Adipose tissue (tissue), 3 donors: ENCODE measurements around the gene GNAS-AS1. TPM values are rescaled to one million over a fixed set of nuclear protein-coding genes. Genes with fewer than 3 reads are reported as not detected.

Experiments used
- H3K27ac ChIP-seq: one replicate; pipeline ENCODE4 v1.5.1; 2013; ENCODE audit warnings: low read depth, low read length
- WGBS, 3 donors: extraction: QIAGEN DNeasy Blood & Tissue Kit; methylation state at CpG; one replicate each; pipeline ENCODE4 v1.1.7; 2013; 5-methylcytosine and 5-hydroxymethylcytosine counted together
- polyA plus RNA-seq, 3 donors: library from polyadenylated mRNA; stranded (reverse); fragments of 200-250 nt; gene quantifications; one replicate each; pipeline ENCODE4 v1.2.3, GENCODE V29; 2013
- donor health status: healthy with polysubstance abuse.
- donor health status: Bipolar disorder and iron deficiency.
- donor health status: healthy.

GNAS-AS1 gene
- polyA plus RNA-seq, 3 donors: 0.12 to 0.60 (median 0.34) TPM

DNA sequence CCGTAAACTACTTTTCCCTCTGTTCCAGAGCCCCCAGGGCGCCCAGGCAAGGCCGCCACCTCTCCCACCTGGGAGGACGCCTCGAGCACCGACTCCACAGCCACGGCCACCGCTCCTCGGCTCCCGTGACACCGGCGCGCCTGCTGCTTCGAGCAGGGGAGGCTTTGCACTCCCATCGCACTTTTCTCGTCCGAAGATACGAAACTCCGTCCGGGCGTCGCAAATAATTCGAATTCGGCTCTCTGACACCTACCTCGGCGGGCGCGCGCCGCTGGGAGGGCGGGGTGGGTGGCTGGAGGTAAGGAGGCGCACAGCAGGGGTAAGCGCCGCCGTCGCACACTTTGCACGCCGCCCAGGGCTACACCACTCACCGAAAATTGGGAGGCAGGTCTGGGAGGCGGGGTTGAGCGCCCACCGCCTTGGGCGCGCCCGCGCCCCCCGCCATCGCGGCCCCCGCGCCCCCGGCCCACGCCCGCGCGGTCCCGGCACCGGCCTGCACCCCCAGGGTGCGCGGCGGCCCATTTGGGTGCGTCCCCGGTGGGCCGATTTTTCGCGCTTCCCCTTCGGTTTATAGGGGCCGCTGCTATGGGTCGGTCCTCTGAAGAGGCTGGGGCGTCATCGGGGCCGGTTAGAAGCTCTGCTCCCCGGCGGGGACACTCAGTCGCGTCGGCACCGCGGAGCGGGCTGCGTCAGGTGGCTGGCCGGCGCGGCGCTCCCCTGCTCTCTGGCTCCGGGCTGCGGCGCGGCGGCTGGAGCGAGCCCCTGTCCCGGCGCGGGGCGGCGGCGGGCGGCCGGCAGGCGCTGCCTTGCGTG, 38.0 kb upstream of the GNAS-AS1 start:
- 48 to 55% (median 54%) methylated on average over 51 to 101 of the region's 101 CpGs for WGBS, 3 donors
- no peak overlapping the region for H3K27ac ChIP-seq

DNA sequence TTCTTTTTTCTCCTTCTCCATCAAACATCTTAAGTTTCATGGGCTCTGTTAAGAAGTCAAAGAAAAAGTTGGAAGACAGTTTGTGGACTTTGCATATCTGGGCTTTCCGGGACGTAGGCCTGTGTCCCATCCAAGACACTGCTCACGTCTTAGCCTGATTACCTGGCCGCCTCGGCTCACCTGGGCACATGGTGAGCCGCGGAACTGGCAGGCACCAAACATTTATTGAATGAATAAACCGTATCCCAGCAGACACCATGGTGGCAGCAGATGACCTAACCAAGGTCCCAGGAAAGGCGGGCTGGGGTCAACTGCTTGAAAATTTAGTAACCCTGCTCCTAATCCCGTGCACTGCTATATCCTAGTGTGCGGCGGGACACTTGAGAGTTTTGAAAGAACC, 37.4 kb upstream of the GNAS-AS1 start:
- H3K27ac ChIP-seq: no peak overlapping the region

DNA sequence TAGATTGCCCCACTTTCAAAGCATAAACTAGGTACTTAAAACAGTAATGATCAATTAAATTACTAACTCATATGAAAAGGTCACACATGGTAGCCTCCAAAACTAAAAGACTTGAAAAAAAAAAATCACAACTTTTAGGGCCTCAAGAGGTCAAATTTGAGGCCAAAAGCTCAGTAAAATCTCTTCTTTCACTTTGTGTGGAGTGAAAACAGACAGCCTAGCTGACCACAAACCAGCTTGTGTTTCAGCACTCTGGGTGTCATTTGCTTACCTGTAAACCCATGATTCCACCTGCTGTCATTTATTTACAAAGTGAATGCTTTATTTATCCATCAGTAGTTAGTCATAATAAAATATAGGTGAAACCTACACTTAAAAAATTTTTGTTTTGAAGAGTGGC, 35.8 kb upstream of the GNAS-AS1 start:
- no peak overlapping the region for H3K27ac ChIP-seq

More for the DNA sequence above, 37.4 kb upstream of the GNAS-AS1 start:
- 44 to 66% (median 55%) methylated on average over 12 of the region's 12 CpGs for WGBS, 3 donors

DNA sequence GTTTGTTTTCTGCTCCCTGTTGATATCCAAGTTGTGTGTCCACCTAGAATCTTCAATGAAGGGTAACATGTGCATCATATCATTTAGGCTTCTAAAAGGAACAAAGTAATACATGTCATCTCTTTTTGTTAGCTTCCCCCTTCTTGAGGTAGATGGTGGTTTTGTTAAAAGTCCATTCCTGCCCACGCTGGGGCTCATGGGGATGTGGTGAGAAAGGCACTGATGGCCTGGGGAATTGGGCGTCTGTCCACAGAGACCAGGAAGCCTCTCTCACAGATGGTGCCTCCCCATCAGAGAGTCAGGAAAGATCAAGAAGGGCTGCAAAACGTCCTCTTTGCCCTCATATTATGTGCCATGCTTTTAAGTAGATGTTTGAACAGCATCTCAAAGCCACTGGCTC, 34.3 kb upstream of the GNAS-AS1 start:
- no peak overlapping the region for H3K27ac ChIP-seq
- WGBS, 3 donors: 57 to 65% (median 60%) methylated on average over 3 of the region's 3 CpGs

DNA sequence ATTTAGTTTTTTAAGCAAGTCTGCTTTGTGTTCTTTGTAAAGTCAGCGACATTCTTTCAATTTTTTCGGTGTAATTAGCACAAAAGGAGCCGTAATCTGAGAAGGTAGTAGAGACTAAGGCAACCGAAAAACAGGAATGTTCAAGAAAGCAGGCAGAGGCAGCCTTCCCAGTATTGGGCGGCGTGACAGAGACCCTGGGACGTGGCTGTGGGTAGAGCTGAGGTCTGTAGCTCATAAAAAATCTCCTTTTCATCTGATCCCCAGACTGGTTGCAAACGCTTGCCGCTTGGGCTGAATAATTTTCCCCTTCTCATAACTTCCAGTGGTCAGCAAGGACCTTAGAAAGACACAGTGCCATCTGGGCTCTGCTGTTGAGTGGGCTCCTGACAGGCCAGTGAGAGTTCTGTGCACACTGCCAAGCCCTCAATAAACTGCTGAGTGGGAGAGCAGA, 32.6 kb upstream of the GNAS-AS1 start:
- WGBS, 3 donors: 81 to 85% (median 84%) methylated on average over 9 of the region's 9 CpGs
- no peak overlapping the region for H3K27ac ChIP-seq

DNA sequence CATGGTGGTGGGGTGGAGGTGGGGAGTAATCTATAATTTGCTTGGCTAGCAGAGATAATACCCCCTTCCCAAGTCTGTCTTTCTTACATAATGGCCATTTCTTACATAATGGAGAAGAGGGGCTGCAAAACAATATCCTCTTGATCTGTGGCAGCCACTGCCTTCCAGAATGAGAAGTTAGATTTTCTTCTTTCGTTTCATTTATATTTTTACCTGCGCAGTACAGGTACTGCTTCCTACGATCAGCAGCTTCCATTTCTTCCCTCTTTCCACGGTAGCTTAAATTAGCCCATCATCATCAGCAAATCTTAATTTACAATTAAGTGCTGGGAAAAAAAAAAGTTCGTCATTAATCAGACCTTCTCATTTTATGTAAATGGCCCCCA, 32.0 kb upstream of the GNAS-AS1 start:
- H3K27ac ChIP-seq: no peak overlapping the region

DNA sequence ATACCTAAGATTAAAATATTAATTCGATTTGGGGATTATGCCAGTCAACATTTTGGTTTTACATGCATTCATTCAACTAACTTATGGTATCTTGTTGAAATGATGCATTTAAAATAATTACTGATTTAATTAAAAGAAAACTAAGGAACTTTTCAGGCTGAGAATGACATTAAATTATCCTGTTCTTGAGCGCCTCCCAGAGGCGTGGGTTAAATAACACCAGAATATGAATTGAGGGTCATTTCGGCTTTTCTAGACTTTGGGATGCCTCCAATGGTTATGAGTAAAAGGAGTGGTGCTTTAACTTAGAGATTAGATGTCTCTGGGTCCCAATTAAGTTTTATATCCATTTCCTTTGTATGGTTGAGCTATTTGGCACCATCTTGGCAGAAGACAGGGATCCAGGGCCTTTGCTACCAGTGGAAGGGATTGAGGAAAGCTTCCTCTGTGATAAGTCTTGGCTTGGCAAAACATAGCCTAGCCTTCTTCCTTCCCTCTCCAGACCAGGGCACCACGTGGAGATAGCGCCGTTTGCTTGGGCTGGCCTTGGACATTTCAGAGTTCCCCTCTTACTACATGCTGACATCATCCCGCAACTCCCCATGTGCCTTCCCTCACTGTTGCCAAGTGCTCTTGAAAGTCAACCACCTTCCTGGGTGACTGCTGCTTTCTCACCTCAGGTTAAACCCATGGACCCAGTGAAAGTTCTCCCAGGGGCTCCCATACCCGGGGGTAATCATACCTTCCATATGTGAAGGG, 30.5 kb upstream of the GNAS-AS1 start:
- no peak overlapping the region for H3K27ac ChIP-seq
- 72 to 84% (median 82%) methylated on average over 9 of the region's 9 CpGs for WGBS, 3 donors

More for the DNA sequence above, 32.0 kb upstream of the GNAS-AS1 start:
- WGBS, 3 donors: 72 to 94% (median 90%) methylated on average over 5 of the region's 5 CpGs

DNA sequence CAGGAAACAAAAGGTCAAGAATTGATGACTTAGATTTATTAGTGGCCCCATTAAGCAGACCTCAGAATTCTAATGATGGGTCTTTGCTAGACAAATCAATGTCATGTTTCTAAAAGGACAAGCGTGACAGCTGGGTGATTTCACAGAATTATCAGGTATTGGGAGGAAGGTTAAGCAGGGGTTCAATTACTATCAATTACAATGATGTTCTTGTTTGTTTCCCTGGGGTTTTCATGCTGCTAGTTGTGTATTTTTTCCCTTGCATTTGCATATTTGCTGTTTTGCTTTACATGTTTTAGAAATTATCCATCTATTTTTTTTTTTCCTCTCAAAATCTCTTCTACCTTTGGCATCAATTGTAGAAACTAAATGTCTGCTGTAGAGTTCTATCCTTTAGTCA, 29.7 kb upstream of the GNAS-AS1 start:
- H3K27ac ChIP-seq: no peak overlapping the region
- WGBS, 3 donors: 78 to 95% (median 90%) methylated on average over 1 of the region's 1 CpG

DNA sequence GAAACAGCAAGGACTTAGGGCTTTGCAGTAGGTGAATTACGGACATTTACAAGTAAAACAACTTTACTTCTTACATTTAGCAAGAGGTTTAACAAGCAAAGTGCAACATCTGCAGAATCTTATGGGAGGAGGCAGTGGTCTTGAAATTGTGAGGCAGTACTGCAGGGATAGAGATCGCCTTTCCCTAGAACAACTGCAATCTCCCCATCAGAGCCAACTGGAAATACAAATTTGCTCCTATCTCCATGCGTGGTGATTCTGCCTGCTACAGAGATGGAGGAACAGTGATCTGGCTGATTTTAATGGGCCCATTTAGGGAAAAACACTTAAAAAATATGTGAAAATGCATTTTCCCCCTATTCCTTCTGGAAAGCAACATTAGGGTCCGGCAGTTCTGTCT, 27.7 kb upstream of the GNAS-AS1 start:
- no peak overlapping the region for H3K27ac ChIP-seq
- WGBS, 3 donors: 93 to 96% (median 94%) methylated on average over 4 of the region's 4 CpGs

DNA sequence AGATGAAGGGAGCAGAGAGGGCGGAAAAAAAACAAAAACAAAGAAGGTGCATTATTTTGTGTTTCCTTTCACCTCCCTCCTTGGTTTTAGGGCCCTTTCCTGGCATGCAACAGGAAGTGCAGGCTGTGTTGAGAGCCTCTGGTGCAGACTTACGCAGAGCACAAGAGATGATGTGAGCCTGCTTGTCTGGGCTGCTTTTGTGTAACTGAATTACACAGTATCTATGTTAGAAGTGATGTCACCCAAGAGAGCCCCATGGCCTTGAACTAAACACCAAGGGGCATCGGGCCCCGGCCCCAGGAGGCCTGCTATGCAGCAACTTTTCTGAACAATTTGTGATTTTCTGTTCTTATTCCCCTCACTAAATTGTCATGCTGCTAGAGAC, 27.3 kb upstream of the GNAS-AS1 start:
- no peak overlapping the region for H3K27ac ChIP-seq
- WGBS, 3 donors: 73 to 78% (median 74%) methylated on average over 4 of the region's 4 CpGs

DNA sequence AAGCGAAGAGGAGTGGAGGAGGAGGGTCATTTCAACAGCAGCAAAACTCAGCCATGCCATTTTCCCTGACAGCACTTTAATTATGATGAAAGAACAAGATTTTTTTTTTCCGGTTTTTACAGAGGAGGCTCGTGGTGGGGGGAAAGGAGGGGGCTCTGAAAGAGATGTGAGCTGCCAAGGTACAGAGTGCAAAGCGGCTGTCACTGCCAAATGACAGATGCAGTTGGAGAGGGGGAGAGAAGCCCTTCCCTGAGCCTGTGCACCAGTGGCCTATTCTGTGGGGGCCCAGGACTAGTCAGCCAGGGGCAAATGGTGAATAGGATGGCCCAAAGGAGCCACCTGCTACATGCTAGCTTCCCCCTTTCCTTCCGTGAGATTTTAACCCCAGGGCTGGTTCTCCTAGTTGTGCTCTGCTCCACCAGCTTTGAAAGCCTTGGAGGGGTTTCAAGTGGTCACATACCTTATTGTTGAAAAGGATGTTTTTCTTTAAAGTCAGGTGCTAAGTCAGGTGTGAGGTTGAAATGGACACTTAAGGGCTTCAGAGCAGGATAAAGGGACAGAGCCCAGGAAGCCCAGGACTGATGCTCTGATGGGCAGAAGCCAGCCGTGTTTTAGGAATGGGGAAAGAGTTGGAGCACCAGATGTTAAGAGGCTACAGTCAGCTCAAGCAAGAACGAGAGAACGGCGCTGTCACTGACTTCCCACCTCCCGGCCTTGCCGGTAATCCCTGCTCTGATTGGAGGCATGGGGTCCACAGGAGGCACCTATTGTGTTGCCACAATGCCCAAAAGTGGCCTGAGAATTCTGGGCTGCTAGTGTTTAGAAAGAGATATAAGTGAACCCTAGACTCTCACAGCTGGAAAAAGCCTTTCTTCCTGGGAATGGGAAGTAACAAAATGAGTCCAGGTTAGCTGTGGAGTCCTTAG, 26.6 kb upstream of the GNAS-AS1 start:
- H3K27ac ChIP-seq: no peak overlapping the region
- WGBS, 3 donors: 73 to 87% (median 83%) methylated on average over 11 of the region's 11 CpGs

DNA sequence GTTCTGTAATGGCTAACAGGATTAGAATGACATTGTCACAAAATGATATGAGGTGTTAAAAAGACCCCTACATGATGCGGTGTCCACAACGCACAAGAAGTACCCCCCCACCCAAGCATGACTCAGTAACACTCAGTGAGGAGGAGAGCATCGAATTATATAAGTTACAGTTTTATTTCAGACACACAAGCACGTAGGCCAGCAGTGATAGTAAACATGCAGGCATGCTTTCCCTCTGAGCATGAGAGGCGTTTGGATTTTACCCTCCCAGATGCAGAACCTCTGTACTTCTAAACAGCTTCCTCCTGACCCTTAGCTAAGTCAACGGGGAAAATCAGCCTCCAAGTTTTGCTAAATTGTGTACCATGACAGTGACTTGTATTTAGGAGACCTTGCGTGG, 25.7 kb upstream of the GNAS-AS1 start:
- no peak overlapping the region for H3K27ac ChIP-seq
- 76 to 79% (median 77%) methylated on average over 7 of the region's 7 CpGs for WGBS, 3 donors

DNA sequence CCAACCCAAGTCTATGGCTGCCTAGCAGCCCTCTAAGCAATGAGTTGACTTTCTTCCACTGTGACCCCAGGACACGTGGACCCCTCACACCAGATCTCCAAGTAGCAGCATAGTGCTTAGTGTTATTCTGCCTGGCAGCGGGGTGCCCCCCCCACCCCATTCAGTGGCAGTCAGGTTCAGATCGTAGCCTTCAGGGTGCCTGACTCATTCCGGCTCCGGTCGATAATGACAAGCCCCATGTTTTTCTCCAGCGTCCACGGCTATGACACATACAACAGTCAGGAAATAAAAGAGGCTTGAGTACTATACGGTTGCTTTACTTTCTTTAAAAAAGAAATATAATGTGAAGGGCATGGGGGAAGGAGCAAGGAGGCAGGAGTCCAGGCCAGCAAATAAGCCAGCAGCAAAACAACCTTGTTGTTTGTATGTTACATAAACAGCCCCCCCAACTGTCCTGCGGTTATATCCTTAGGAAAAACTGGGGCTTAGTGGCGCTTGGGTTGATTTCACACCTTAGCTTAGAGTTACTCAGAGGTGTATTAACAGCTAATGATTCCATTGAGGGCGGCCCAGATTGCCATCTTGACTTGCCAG, 24.9 kb upstream of the GNAS-AS1 start:
- 83 to 95% (median 94%) methylated on average over 12 of the region's 12 CpGs for WGBS, 3 donors
- no peak overlapping the region for H3K27ac ChIP-seq

DNA sequence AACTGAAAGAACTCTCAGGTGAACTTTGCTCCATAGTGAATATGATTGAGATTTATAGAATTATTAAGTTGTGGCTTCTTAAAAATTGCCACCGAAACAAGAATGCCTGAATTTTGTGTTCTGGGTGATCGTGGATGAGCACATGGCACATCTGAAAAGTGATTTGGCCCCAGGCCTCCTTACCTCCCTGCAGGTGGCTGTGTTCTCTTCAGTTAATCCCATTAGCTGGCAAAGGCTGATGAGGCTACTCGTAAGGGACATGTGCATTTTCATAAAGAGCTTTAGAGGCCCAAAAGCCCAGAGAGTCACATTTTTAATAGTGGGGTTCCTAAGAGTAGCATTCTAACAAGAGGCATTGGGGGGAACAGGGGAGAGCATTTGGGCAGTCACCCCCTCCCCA, 24.4 kb upstream of the GNAS-AS1 start:
- 92 to 94% (median 93%) methylated on average over 3 of the region's 3 CpGs for WGBS, 3 donors
- no peak overlapping the region for H3K27ac ChIP-seq

DNA sequence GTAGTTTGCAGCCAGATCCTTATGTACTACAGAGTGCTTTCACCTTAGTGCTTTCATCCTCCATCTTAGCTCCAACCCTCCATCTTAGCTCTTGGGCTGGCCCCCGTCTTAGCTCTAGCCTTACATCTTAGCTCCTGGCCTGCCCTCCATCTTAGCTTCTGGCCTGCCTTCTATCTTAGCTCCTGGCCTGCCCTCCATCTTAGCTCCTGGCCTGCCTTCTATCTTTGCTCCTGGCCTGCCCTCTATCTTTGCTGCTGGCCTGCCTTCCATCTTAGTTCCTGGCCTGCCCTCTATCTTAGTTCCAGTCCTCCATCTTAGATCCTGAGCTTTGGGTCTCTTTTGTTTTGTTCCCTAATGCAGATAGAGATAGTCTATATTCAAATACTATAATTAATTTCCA, 23.8 kb upstream of the GNAS-AS1 start:
- 97 to 100% (median 100%) methylated on average over 1 of the region's 1 CpG for WGBS, 3 donors
- no peak overlapping the region for H3K27ac ChIP-seq

DNA sequence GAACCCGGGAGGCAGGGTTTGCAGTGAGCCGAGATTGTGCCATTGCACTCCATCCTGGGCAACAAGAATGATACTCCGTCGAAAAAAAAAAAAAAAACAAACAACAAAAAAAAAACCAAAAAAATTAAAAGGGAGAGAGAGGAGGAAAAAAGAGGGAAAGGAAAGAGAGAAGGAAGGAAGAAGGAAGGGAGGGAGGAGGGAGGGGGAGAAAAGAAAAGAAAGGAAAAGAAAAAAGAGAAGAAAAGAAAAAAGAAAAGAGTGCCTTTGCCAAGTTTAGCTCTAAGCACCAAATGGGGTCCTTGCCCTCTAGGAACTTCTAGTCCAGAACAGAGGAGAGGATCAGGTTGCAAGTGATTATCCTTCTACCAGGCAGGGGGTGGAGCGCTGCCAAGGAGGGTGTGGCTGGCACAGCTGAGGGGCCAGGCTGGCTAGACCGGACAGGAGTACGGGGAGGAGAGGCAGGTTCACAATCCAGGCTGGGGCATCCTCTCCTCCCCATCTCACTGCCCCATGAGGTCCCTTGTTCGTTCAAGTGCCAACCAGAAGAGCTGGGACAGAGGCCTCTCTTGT, 20.9 kb upstream of the GNAS-AS1 start:
- 81 to 90% (median 88%) methylated on average over 8 of the region's 8 CpGs for WGBS, 3 donors
- no peak overlapping the region for H3K27ac ChIP-seq

DNA sequence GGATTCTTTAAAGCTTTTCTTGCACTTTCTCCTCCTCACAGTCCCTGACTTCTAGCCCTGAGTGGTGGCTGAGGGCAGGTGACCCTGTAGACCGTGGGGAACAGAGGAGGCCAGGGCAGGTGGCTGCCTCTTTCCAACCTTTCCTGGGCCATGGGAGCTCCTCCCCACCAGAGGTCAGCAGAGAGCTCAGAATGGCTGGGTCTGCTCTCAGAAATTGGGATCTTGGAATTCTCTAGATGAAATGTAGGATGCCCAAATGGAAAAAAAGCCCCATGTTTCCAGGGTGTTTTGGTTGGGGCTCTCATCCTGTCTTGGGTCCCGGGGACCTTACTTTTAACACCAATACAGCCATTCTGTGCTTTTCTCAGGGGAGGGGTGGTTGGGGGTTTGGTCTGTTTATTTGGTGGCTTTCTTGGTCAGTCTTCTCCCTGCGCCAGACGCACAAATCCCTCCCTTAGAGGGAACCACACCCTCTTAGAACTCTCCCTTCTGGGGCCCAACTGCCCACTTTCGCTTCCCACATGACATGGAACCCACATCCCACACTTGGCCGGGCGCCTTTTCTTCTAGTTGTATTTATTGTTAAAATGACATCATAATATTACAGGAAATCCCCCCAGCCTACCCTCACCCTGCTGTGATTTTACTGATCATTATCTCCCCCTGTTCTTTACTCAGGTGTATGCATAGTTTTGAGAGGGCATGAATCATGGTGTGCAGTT, 19.8 kb upstream of the GNAS-AS1 start:
- H3K27ac ChIP-seq: no peak overlapping the region
- 37 to 60% (median 38%) methylated on average over 7 of the region's 7 CpGs for WGBS, 3 donors
